ENCODE measurements around the gene WHAMM.
"Not testable (repeated sequence)": the region's sequence is repeated elsewhere in the genome, so short reads cannot be mapped to it uniquely, and the experiment has no call there.

WHAMM gene

GRCh38 chr15:82839136-82839535 is 29.7 kb downstream of the WHAMM start:
- DNase-seq, result no peak

GRCh38 chr15:82840166-82840565 is 30.7 kb downstream of the WHAMM start:
- no peak for DNase-seq

- no peak for DNase-seq
Observed at GRCh38 chr15:82843566-82843965, 34.1 kb downstream of the WHAMM start.

GRCh38 chr15:82845686-82846085 is 36.3 kb downstream of the WHAMM start:
- no peak for DNase-seq

- no peak for DNase-seq
Observed at GRCh38 chr15:82846621-82847020, 37.2 kb downstream of the WHAMM start.

GRCh38 chr15:82847703-82848102 is 38.3 kb downstream of the WHAMM start:
- no peak for DNase-seq

- DNase-seq, result no peak
Observed at GRCh38 chr15:82848241-82848993, 39.0 kb downstream of the WHAMM start.

GRCh38 chr15:82849556-82850512 is 40.4 kb downstream of the WHAMM start:
- peak; percentile 73 for DNase-seq

- DNase-seq, result peak; percentile 51
Observed at GRCh38 chr15:82850731-82851130, 41.3 kb downstream of the WHAMM start.

GRCh38 chr15:82851306-82851850 is 42.0 kb downstream of the WHAMM start:
- DNase-seq, result no peak

- no peak for DNase-seq
Observed at GRCh38 chr15:82851981-82852511, 42.6 kb downstream of the WHAMM start.

GRCh38 chr15:82852941-82853561 is 43.6 kb downstream of the WHAMM start:
- no peak for DNase-seq

- no peak for DNase-seq
Observed at GRCh38 chr15:82854554-82854953, 45.1 kb downstream of the WHAMM start.

GRCh38 chr15:82855286-82856100 is 46.1 kb downstream of the WHAMM start:
- DNase-seq, result no peak

GRCh38 chr15:82856397-82857170 is 47.2 kb downstream of the WHAMM start:
- DNase-seq, result no peak

GRCh38 chr15:82858932-82859331 is 49.5 kb downstream of the WHAMM start:
- no peak for DNase-seq

- DNase-seq, result no peak
Observed at GRCh38 chr15:82862886-82863285, 53.5 kb downstream of the WHAMM start.

- DNase-seq, result no peak
Observed at GRCh38 chr15:82864967-82865366, 55.5 kb downstream of the WHAMM start.

GRCh38 chr15:82865581-82865980 is 56.2 kb downstream of the WHAMM start:
- DNase-seq, result not testable (repeated sequence)

- DNase-seq, result not testable (repeated sequence)
Observed at GRCh38 chr15:82865981-82866380, 56.6 kb downstream of the WHAMM start.

GRCh38 chr15:82870727-82871320 is 61.4 kb downstream of the WHAMM start:
- no peak for DNase-seq

Measured in NCI-H446 treated with DMSO at 0.1 percent for 48 hours (cell line).